HEK293 (cell line): ENCODE data around the gene CSRP1.

Source experiments
- RBAK ChIP-seq: fragments of 450-650 bp; formaldehyde crosslinking; IDR thresholded peaks from 2 replicates; pipeline ENCODE4 v1.5.1; 2016; ENCODE audit warnings: missing biosample characterization, missing genetic modification characterization
- ZFP3 ChIP-seq: fragments of 450-650 bp; formaldehyde crosslinking; IDR thresholded peaks from 2 replicates; pipeline ENCODE4 v1.5.1; 2016; ENCODE audit warnings: low read depth, missing biosample characterization, missing genetic modification characterization
- ZNF157 ChIP-seq: fragments of 450-650 bp; formaldehyde crosslinking; IDR thresholded peaks from 2 replicates; pipeline ENCODE4 v1.5.1; 2016; ENCODE audit warnings: missing biosample characterization, missing genetic modification characterization

DNA sequence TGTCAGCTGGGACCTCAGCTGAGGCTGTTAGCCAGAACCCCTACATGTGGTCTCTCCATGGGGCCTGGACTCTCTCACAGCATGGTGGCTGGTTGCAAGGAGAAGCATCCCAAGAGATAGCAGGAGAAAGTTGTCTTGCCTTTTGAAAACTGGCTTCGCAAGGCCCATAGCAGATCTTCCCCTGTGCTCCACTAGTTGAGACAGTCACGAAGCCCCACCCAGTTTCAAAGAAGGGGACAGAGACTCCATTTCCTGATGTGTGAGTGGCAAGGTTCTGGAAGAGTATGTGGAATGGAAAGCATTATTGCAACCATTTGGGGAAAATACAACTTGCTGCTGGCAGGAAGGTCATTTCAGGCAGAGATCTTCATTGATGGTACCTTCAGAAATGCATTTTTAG, 7.5 kb upstream of the CSRP1 start:
- TF ChIP-seq ZNF157 (tag by site-specific recombination), result no peak
- no peak for TF ChIP-seq RBAK (tag by site-specific recombination)
- TF ChIP-seq ZFP3 (tag by site-specific recombination), result no peak
